Loucy (cell line): ENCODE results near the gene WWOX.

Source experiments
- H2AFZ ChIP-seq: fragments of 200-600 bp; sonication (generic); 2 replicates; pipeline ENCODE4 v1.6.0; 2016; ENCODE audit warnings: antibody characterized with exemption, mild to moderate bottlenecking, low read length, moderate library complexity
- H3F3A ChIP-seq: fragments of 200-600 bp; 2 replicates; pipeline ENCODE4 v1.6.0; 2016; ENCODE audit warnings: antibody characterized with exemption, low read depth, mild to moderate bottlenecking
- H3K27me3 ChIP-seq: fragments of 200-600 bp; sonication (generic); 2 replicates; pipeline ENCODE4 v1.6.1; 2014; ENCODE audit warnings: low read length, mild to moderate bottlenecking; ENCODE audit not compliant: insufficient read depth, poor library complexity, severe bottlenecking
- H3K36me3 ChIP-seq: fragments of 200-600 bp; sonication (generic); 2 replicates; pipeline ENCODE4 v1.6.1; 2016; ENCODE audit warnings: low read length; ENCODE audit not compliant: insufficient read depth
- H3K4me1 ChIP-seq: fragments of 200-600 bp; sonication (generic); 2 replicates; pipeline ENCODE4 v1.5.1; 2014; ENCODE audit warnings: low read length, mild to moderate bottlenecking; ENCODE audit not compliant: insufficient read depth, poor library complexity, severe bottlenecking
- H3K4me2 ChIP-seq: fragments of 200-600 bp; sonication (generic); 2 replicates; pipeline ENCODE4 v1.6.0; 2014; ENCODE audit warnings: antibody characterized with exemption, low read length, low read depth, mild to moderate bottlenecking; ENCODE audit not compliant: poor library complexity, severe bottlenecking
- H3K4me3 ChIP-seq: fragments of 200-600 bp; sonication (generic); 2 replicates; pipeline ENCODE4 v1.5.1; 2014; ENCODE audit warnings: low read length, mild to moderate bottlenecking, mixed read lengths; ENCODE audit not compliant: poor library complexity, severe bottlenecking
- H3K79me2 ChIP-seq: fragments of 200-600 bp; sonication (generic); 2 replicates; pipeline ENCODE4 v1.6.1; 2014; ENCODE audit warnings: low read length; ENCODE audit not compliant: insufficient read depth
- H3K9ac ChIP-seq: fragments of 200-600 bp; sonication (generic); 2 replicates; pipeline ENCODE4 v1.6.0; 2014; ENCODE audit warnings: mild to moderate bottlenecking, low read depth, low read length, moderate library complexity; ENCODE audit not compliant: poor library complexity, severe bottlenecking
- H3K9me2 ChIP-seq: fragments of 200-600 bp; sonication (generic); replicated peaks from 2 replicates; pipeline ENCODE4 v1.6.1; 2016; ENCODE audit warnings: low read depth, low read length, mixed read lengths
- H3K9me3 ChIP-seq: fragments of 200-600 bp; sonication (generic); 2 replicates; pipeline ENCODE4 v1.6.1; 2014; ENCODE audit warnings: mild to moderate bottlenecking, antibody characterized with exemption, low read length, low read depth; ENCODE audit not compliant: insufficient read depth
- H4K20me1 ChIP-seq: fragments of 200-600 bp; sonication (generic); 2 replicates; pipeline ENCODE4 v1.6.0; 2014; ENCODE audit warnings: antibody characterized with exemption, low read length, mild to moderate bottlenecking; ENCODE audit not compliant: insufficient read depth, poor library complexity, severe bottlenecking
- CTCF ChIP-seq: fragments of 200-600 bp; sonication (generic); conservative IDR thresholded peaks from 2 replicates; pipeline ENCODE4 v1.5.1; 2014; ENCODE audit warnings: mild to moderate bottlenecking, antibody characterized with exemption, low read length
- EZH2phosphoT487 ChIP-seq: fragments of 200-600 bp; IDR thresholded peaks from 2 replicates; pipeline ENCODE4 v1.6.1; 2018; ENCODE audit warnings: antibody characterized with exemption, mild to moderate bottlenecking, moderate library complexity, borderline replicate concordance

WWOX gene

GRCh38 chr16:78298986-78299385 lies 199.5 kb downstream of the WWOX start:
- Histone ChIP-seq H3K36me3 (no peaks in the 10 kb centered on the region), H4K20me1 (no peaks in the 10 kb centered on the region), H3K79me2 (no peaks in the 10 kb centered on the region), H3K4me2 (no peak overlapping the region), H3K9me3 (no peaks in the 10 kb centered on the region), H3K27me3 (no peaks in the 10 kb centered on the region), H3K9ac (no peak overlapping the region), H2AFZ (no peak overlapping the region), H3K4me1 (no peaks in the 10 kb centered on the region), H3K9me2 (no peaks in the 10 kb centered on the region), H3K4me3 (no peak overlapping the region), H3F3A (no peaks in the 10 kb centered on the region)
- TF ChIP-seq EZH2phosphoT487 (no peak), CTCF (no peak)

GRCh38 chr16:78300469-78300868 lies 201.0 kb downstream of the WWOX start:
- no peaks in the 10 kb centered on the region for H3K27me3 ChIP-seq
- TF ChIP-seq CTCF (no peak), EZH2phosphoT487 (no peak)
- H3K9me2 ChIP-seq, result no peaks in the 10 kb centered on the region
- H2AFZ ChIP-seq, result no peak overlapping the region
- no peaks in the 10 kb centered on the region for H4K20me1 ChIP-seq
- no peak overlapping the region for H3K9ac ChIP-seq
- no peaks in the 10 kb centered on the region for H3K9me3 ChIP-seq
- no peaks in the 10 kb centered on the region for H3K79me2 ChIP-seq
- no peak overlapping the region for H3K4me3 ChIP-seq
- H3K4me2 ChIP-seq, result no peak overlapping the region
- no peaks in the 10 kb centered on the region for H3F3A ChIP-seq
- H3K4me1 ChIP-seq, result no peaks in the 10 kb centered on the region
- H3K36me3 ChIP-seq, result no peaks in the 10 kb centered on the region

- H3K9ac ChIP-seq, result no peak overlapping the region
- no peak overlapping the region for H2AFZ ChIP-seq
- H3K4me3 ChIP-seq, result no peak overlapping the region
Measured at GRCh38 chr16:78303946-78304345, 204.5 kb downstream of the WWOX start.

More at GRCh38 chr16:78303946-78304345, 204.5 kb downstream of the WWOX start:
- Histone ChIP-seq H4K20me1 (no peaks in the 10 kb centered on the region), H3K9me3 (no peaks in the 10 kb centered on the region), H3K4me1 (peaks cover 11% of the 10 kb centered on the region), H3K27me3 (no peaks in the 10 kb centered on the region), H3K4me2 (no peak overlapping the region), H3K9me2 (no peaks in the 10 kb centered on the region), H3F3A (no peaks in the 10 kb centered on the region), H3K36me3 (no peaks in the 10 kb centered on the region), H3K79me2 (peaks cover 4% of the 10 kb centered on the region; the same call in 1 of the 2 replicates)
- TF ChIP-seq EZH2phosphoT487 (no peak), CTCF (no peak)
